HepG2 (cell line): ENCODE measurements around the gene PPM1F. TPM values are rescaled to one million over a fixed set of nuclear protein-coding genes. Genes with fewer than 3 reads are reported as not detected.

ENCODE experiments used
- AKAP8 ChIP-seq: sonication (generic); formaldehyde crosslinking; IDR thresholded peaks from 2 replicates; pipeline ENCODE4 v1.5.1; 2020; ENCODE audit warnings: mild to moderate bottlenecking, missing genetic modification reagents
- ATF7 ChIP-seq, 2 experiments: fragments of 450-650 bp in 1 of 2; sonication (generic) in 1 of 2; formaldehyde crosslinking in 1 of 2; IDR thresholded peaks; 2 replicates each; pipeline versions ENCODE4 v1.4.0 to v1.6.1; 2016 to 2020; ENCODE audit warnings: antibody characterized with exemption in 1 of 2, mild to moderate bottlenecking in 1 of 2, missing genetic modification reagents in 1 of 2
- EEA1 ChIP-seq: sonication (generic); formaldehyde crosslinking; IDR thresholded peaks from 2 replicates; pipeline ENCODE4 v1.5.1; 2020; ENCODE audit warnings: mild to moderate bottlenecking, missing genetic modification reagents, borderline replicate concordance
- GPBP1L1 ChIP-seq: sonication (generic); formaldehyde crosslinking; IDR thresholded peaks from 2 replicates; pipeline ENCODE4 v1.5.0; 2020; ENCODE audit warnings: mild to moderate bottlenecking, missing genetic modification reagents
- KAT2B ChIP-seq: fragments of 150-350 bp; IDR thresholded peaks from 2 replicates; pipeline ENCODE4 v1.6.1; 2014; ENCODE audit warnings: low read depth, low read length, borderline replicate concordance
- KDM2A ChIP-seq: sonication (generic); formaldehyde crosslinking; IDR thresholded peaks from 2 replicates; pipeline ENCODE4 v1.4.0; 2020; ENCODE audit warnings: low read depth, missing genetic modification reagents, borderline replicate concordance
- MAX ChIP-seq: IDR thresholded peaks from 2 replicates; pipeline ENCODE4 v1.6.1; 2012; ENCODE audit warnings: inconsistent platforms
- MYC ChIP-seq: sonication (generic); formaldehyde crosslinking; IDR thresholded peaks from 2 replicates; pipeline ENCODE4 v1.9.0; 2021; ENCODE audit warnings: missing genetic modification reagents, borderline replicate concordance
- SMYD3 ChIP-seq: sonication (generic); formaldehyde crosslinking; IDR thresholded peaks from 2 replicates; pipeline ENCODE4 v1.8.1; 2023; ENCODE audit warnings: mild to moderate bottlenecking, missing genetic modification reagents
- TBX2 ChIP-seq: sonication (generic); formaldehyde crosslinking; IDR thresholded peaks from 2 replicates; pipeline ENCODE4 v1.5.0; 2020; ENCODE audit warnings: missing genetic modification reagents, mild to moderate bottlenecking, borderline replicate concordance
- THRA ChIP-seq: sonication (generic); formaldehyde crosslinking; IDR thresholded peaks from 2 replicates; pipeline ENCODE4 v1.4.0; 2020; ENCODE audit warnings: missing genetic modification reagents, borderline replicate concordance
- XRCC5 ChIP-seq: fragments of 200-400 bp; formaldehyde crosslinking; optimal IDR thresholded peaks from 2 replicates; pipeline ENCODE3; 2017; ENCODE audit warnings: mild to moderate bottlenecking, low read length
- ZBTB39 ChIP-seq: sonication (generic); formaldehyde crosslinking; IDR thresholded peaks from 2 replicates; pipeline ENCODE4 v1.5.0; 2020; ENCODE audit warnings: missing genetic modification reagents
- ZC3H4 ChIP-seq: sonication (generic); formaldehyde crosslinking; IDR thresholded peaks from 2 replicates; pipeline ENCODE4 v1.4.0; 2020; ENCODE audit warnings: missing genetic modification reagents, borderline replicate concordance
- ZNF567 ChIP-seq: sonication (generic); formaldehyde crosslinking; IDR thresholded peaks from 2 replicates; pipeline ENCODE4 v1.8.1; 2023; ENCODE audit warnings: mild to moderate bottlenecking, missing genetic modification reagents, borderline replicate concordance
- ZNF614 ChIP-seq: IDR thresholded peaks from 2 replicates; pipeline ENCODE4 v1.6.1; 2018; ENCODE audit warnings: missing biosample characterization, missing genetic modification reagents, inconsistent platforms, borderline replicate concordance
- ZNF83 ChIP-seq: sonication (generic); formaldehyde crosslinking; IDR thresholded peaks from 2 replicates; pipeline ENCODE4 v1.4.0; 2020; ENCODE audit warnings: missing genetic modification reagents, mild to moderate bottlenecking, borderline replicate concordance
- polyA plus RNA-seq, 8 experiments: library from polyadenylated mRNA; depleted of rRNA in 3 of 8; stranded (reverse) in 7 of 8; unstranded in 1 of 8; fragments of >200 nt; fragmentation: Illumina TruSeq in 4 of 8; extraction: Trizol in 4 of 8; gene quantifications; 2 replicates each; pipeline versions ENCODE4 v1.2.1 to v1.2.3, GENCODE V29; 2011 to 2016; ENCODE audit warnings: low read depth in 4 of 8, missing spikeins in 1 of 8, mixed read lengths in 1 of 8; ENCODE audit not compliant: insufficient read depth in 1 of 8
- total RNA-seq, 5 experiments: library from RNA; depleted of rRNA; stranded (reverse); fragments of >200 nt; fragmentation: Illumina TruSeq; extraction: Trizol; gene quantifications; 2 replicates each; pipeline ENCODE4 v1.2.3, GENCODE V29; 2016; ENCODE audit warnings: low read depth in 1 of 5
- TF ChIP-seq, protein P1 (sequence below): sonication (generic); formaldehyde crosslinking; IDR thresholded peaks from 2 replicates; pipeline ENCODE4 v1.8.0; 2022; ENCODE audit warnings: missing genetic modification reagents, mild to moderate bottlenecking, borderline replicate concordance
- TF ChIP-seq, protein P2 (sequence below): IDR thresholded peaks from 2 replicates; pipeline ENCODE4 v1.6.1; 2016; ENCODE audit warnings: missing biosample characterization, missing genetic modification reagents, low read depth
- TF ChIP-seq, protein P3 (sequence below): sonication (generic); formaldehyde crosslinking; conservative IDR thresholded peaks from 2 replicates; pipeline ENCODE4 v1.4.0; 2020; ENCODE audit warnings: missing genetic modification reagents

Gene PPM1F
- total and polyA plus RNA-seq, 2 of the 13 experiments (the other 11 are each of a cell fraction or from before 2014, with no cell fraction given), result 11.0 to 19.6 TPM

DNA sequence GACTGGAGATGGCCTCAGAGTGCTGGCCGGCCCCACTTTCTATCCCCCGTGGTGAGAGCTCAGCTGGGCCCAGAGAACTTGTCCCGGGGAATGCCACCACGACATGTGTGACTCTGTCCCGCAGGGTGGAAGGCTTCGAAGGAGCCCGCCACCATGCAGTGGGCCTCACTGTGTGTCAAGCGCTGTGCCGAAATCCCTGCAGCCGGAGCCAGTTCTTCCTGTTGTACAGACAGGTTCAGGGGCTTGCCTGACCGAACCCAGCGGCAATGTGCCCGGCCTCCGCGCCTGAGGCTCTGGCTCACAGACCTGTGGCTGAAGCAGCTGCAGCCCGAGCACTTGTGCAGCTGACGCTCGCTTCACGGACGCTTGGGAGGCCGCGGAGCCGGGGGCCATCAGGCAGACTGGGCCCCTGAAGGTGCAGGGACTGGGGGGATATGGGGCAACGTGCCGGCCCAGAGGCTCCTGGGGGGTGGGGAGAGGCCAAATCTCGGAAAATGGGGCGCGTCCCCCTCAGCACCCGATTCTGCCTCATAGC, 650 bp downstream of the PPM1F start (continued):
- TF ChIP-seq, protein P1, sequence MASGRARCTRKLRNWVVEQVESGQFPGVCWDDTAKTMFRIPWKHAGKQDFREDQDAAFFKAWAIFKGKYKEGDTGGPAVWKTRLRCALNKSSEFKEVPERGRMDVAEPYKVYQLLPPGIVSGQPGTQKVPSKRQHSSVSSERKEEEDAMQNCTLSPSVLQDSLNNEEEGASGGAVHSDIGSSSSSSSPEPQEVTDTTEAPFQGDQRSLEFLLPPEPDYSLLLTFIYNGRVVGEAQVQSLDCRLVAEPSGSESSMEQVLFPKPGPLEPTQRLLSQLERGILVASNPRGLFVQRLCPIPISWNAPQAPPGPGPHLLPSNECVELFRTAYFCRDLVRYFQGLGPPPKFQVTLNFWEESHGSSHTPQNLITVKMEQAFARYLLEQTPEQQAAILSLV (CRISPR knock-in tag), result no peak
- TF ChIP-seq SMYD3 (CRISPR knock-in tag), result no peak
- no peak for TF ChIP-seq XRCC5
- TF ChIP-seq ZBTB39 (CRISPR knock-in tag), result no peak
- no peak for TF ChIP-seq KAT2B
- no peak for TF ChIP-seq ATF7 (IDR thresholded peaks at IDR 0.05)
- TF ChIP-seq ATF7 (CRISPR knock-in tag; IDR thresholded peaks at IDR 0.05), result no peak
- no peak for TF ChIP-seq AKAP8 (CRISPR knock-in tag)
- TF ChIP-seq THRA (CRISPR knock-in tag), result no peak
- no peak; the same call in 1 of the 2 replicates for TF ChIP-seq MYC
- no peak for TF ChIP-seq TBX2 (CRISPR knock-in tag)
- TF ChIP-seq MAX, result peak; percentile 67
- TF ChIP-seq, protein P2, sequence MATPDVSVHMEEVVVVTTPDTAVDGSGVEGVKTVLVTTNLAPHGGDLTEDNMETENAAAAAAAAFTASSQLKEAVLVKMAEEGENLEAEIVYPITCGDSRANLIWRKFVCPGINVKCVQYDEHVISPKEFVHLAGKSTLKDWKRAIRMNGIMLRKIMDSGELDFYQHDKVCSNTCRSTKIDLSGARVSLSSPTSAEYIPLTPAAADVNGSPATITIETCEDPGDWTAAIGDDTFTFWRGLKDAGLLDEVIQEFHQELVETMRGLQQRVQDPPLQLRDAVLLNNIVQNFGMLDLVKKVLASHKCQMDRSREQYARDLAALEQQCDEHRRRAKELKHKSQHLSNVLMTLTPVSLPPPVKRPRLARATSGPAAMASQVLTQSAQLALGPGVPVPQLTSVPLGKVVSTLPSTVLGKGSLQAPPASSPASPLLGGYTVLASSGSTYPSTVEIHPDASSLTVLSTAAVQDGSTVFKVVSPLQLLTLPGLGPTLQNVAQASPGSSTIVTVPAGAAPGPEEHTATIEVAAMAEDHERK (CRISPR knock-in tag), result no peak
- no peak for TF ChIP-seq ZC3H4
- peak; percentile 35; the same call in 1 of the 2 replicates for TF ChIP-seq KDM2A (CRISPR knock-in tag)
- TF ChIP-seq ZNF83, result no peak
- TF ChIP-seq, protein P3, sequence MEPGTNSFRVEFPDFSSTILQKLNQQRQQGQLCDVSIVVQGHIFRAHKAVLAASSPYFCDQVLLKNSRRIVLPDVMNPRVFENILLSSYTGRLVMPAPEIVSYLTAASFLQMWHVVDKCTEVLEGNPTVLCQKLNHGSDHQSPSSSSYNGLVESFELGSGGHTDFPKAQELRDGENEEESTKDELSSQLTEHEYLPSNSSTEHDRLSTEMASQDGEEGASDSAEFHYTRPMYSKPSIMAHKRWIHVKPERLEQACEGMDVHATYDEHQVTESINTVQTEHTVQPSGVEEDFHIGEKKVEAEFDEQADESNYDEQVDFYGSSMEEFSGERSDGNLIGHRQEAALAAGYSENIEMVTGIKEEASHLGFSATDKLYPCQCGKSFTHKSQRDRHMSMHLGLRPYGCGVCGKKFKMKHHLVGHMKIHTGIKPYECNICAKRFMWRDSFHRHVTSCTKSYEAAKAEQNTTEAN (CRISPR knock-in tag), result no peak
- no peak for TF ChIP-seq ZNF614 (CRISPR knock-in tag)
- no peak for TF ChIP-seq ZNF567 (CRISPR knock-in tag)
- TF ChIP-seq EEA1 (CRISPR knock-in tag), result no peak
- TF ChIP-seq GPBP1L1 (CRISPR knock-in tag), result no peak
